Activated CD4-positive, alpha-beta T cell treated with anti-CD3 and anti-CD28 coated beads, Interleukin-10, Interleukin-2, amounts not matched to agents 100 ng/mL and 50 ng/mL, durations not matched to agents 16 hours and 8 hours (primary cell): ENCODE data around the gene WDR87.
"Not testable (repeated sequence)": the region's sequence is repeated elsewhere in the genome, so short reads cannot be mapped to it uniquely, and the experiment has no call there.

Source experiments
- DNase-seq: peaks from one replicate; pipeline ENCODE4 v3.0.0-alpha.2; 2020

WDR87 gene

DNA sequence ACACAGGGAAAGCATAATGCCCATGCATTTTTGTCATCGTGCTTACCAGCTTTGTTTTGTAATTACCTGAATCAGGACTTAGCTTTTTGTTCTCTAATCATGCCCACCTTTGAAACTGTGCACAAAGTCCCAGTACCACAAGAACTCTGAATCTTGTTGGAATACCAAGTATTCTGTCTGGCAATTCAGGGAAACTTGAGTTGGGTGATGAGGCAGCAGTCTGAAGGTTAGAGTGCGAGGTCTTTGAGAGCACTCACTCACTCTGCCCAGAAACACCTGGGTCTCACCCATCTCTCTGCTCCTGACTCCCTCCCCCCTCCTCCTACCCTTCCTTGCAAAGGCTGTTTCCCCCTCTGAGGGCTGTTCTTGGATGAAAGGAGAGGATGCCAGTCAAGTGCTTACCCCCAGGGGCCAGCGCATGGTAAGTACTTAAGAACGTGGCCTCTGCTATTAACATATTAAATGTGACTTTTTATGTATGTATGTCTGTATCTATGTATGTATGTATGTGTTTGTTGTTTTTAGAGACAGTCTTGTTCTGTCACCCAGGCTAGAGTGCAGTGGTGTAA, 23.0 kb upstream of the WDR87 start:
- DNase-seq = no peak

DNA sequence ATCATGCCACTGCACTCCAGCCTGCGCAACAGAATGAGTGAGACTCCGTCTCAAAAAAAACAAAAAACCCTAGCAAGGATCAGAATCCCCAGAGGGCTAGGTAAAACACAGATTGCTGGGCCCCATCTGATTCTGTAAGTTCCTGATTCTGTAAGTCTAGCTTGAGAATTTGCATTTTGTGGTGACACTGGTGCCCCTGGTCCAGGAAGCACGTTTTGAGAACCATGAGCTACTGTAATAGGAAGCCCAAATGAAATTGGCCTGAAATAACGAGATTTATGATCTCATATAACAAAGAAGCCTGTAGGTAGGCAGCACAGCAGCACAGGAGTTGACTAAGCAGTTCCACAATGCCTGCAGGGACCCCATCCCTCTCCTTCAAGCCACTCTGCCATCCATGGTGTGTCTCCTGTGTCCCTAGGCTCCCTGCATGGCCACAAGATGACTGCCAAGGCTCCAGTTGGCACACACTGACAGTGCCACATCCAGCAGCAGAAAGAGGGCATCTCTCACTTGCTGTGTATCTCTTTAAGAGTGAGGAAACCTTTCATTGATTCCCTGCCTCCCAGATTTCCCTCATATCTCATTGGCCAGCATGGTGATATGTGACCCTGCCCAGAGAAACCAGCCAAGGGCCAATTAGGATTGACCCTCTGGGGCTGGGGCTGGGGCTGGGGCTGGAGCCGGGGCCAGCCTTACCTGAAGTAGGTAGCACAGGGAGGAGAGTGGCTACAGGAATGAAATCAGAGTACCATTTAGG, 22.3 kb upstream of the WDR87 start:
- no peak for DNase-seq

DNA sequence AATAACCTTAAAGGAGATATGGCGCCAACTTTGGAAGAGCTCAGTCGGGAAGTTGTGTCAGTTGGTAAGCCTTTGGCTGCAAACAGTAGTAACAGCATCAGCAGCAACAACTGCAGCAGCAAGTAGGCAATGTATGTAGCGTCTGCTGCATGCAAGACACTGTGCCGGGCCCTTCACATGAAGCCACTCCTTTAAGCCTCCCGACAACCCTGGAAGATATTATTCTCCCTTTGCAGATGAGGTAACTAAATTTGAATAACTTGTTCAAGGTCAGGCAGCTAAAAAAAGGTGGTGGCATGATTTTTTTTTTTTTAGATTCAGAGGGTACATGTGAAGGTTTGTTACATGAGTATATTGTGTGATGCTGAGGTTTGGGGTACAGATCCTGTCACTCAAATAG, 20.3 kb upstream of the WDR87 start:
- DNase-seq = no peak

DNA sequence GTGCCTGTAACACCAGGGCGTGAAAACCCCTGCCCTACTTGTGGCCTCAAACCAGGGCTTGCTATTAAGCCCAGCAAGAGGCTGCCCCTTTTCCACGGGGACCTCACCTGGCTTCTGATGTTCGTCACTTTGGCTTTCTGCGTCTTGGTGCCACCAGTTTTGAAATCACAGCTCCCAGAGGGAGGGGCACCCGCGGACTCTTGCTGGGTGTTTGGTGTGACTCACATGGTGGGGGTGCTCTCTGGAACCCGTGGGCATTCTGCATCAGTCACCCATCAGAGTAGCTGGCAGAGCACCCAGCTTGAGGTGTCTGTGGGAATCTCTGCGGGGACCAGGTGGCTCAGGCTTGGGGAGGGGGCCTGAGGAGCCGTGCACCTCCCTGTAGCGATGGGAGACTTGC, 19.9 kb upstream of the WDR87 start:
- DNase-seq = no peak

DNA sequence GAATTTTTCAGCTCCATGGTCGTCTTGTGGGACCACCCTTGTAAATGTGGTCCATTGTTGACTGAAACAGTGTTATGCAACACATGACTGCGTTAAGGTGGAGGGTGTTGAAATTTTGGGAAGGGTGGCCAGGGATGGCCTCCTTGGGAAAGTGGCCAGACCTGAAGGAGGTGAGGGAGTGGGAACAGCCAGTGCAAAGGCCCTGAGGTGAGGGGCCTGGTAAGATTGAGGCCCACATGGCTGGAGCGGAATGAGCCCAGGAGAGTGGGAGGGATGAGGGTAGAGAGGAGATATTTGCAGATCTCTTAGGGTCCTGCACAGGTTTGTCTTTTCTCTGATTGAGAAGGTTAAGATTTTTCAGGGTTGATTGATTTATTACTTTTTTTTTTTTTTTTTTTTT, 18.8 kb upstream of the WDR87 start:
- no peak for DNase-seq

DNA sequence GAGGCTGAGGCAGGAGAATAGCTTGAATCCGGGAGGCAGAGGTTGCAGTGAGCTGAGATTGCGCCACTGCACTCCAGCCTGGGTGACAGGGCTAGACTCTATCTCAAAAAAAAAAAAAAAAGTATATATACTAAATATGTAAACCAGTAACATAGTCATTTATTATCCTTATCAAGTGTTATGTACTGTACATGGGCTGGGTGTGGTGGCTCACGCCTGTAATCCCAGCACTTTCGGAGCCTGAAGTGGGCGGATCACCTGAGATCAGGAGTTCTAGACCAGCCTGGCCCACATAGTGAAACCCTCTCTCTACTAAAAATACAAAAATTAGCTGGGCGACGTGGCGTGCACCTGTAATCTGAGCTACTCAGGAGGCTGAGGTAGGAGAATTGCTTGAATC, 18.2 kb upstream of the WDR87 start:
- not testable (repeated sequence) for DNase-seq

DNA sequence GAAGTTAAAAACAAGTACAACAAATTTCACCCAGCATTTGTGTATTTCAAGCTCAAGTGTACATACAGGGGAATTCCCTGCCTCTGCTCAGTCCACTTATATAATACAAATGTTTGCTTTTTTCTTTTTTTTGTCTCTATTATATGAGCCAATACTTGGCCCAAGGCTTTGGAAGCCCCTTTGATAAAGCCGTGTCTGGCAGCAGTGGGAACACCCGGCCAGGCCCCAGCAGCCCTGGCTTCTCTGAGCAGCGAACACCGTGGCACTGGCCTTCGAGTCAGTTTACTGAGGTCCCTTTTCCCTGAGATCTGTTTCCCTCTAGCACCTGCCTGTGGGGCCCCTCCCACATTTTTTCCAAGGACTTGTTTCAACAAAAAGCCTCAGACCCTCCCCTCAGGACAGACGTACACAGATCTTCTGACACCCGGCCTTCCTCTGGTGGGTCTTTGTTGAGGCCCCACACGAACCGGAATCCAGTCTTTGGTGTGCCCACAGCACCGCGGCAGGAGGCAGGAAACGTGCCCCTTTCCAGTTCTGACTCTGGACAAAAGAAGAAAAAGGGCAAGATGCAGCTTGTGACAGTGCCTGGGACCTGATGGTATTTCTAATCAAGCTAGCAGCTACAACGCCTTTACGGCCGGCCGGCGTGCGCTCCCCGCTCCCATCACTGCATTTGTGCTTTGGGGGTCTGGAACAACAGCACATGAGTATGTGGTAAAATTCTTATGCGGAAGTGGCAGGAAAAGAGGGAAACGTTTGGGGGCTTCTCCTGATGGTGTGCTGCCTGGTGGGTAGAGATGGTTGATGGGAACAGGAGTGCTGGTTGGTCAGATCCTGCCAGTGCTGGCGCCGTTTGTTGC, 14.4 kb upstream of the WDR87 start:
- no peak for DNase-seq

DNA sequence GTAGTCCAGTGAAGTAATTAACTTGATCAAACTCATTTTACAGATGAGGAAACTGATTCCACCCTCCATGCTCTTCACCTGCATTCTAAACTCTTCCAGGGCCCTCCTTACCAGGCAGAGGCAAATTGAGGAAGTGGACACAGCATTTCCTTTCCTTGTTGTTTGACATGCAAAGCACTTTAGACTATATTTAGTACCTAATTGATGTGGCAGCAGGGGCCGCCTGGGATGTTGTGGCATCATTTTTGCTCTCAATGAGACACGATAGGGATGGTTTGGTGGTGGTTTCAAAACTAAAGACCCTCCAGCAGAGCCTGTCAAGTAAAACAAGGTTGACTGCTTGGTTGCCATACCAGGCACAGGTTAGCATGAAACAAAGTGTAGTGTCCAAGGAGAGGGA, 8.5 kb upstream of the WDR87 start:
- no peak for DNase-seq

DNA sequence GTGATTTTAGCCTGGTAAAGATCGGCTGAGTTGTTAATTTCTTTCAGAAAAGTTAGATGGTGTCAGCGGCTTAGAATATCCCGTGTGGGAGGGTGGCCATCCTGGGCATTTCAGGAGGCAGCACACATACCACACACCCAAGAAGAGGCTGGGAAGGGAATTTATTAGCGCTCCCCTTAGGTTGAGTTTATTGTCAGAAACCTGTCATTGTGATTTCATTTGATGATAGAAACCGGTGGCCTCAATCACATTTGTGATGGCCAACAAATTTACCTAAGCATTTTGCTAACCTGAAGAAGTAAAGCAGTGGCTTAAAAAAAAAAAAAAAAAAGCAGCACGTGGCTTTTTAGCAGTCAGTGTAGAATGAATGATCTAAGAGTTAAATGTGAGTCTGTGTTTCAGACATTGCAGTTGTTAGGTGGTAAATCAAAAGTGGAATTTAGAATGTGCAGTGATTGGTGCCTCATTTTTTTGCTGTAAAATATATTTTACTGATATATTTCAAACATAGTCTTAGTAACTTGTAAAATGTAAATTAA, 3.3 kb upstream of the WDR87 start:
- no peak for DNase-seq

DNA sequence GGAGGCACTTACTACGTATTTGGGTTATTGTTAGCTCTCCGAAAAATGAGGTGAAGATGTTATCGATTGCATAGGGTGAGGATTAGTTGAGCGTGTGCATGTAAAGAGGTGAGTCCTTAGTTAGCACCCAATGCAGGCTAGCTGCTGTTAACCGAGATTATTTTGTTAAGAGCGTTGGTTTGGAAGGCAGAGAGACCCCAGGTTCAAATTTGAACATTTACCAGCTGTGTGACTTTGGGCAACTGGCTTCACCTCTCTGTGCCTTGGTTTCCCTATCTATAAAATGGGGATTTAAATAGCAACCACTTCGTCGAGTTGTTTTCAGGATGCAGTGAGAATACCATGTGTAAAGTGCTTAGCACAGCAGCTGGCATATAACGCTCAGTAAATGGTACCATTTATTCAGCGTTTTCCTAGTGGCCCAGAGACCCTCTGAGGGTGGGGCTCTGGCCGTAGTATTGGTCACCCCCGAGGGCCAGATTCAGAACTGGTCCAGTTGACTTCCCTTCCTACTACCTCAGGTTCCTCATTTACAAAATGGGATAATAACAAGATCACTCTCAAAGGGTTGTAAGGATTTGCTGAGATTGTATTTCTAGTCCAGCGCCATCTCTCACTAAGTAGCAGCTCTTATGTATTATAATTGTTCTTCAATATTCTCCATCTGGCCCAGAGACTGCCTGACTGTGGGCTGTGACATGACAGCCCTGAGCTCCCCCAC, 1.5 kb upstream of the WDR87 start:
- DNase-seq = no peak

DNA sequence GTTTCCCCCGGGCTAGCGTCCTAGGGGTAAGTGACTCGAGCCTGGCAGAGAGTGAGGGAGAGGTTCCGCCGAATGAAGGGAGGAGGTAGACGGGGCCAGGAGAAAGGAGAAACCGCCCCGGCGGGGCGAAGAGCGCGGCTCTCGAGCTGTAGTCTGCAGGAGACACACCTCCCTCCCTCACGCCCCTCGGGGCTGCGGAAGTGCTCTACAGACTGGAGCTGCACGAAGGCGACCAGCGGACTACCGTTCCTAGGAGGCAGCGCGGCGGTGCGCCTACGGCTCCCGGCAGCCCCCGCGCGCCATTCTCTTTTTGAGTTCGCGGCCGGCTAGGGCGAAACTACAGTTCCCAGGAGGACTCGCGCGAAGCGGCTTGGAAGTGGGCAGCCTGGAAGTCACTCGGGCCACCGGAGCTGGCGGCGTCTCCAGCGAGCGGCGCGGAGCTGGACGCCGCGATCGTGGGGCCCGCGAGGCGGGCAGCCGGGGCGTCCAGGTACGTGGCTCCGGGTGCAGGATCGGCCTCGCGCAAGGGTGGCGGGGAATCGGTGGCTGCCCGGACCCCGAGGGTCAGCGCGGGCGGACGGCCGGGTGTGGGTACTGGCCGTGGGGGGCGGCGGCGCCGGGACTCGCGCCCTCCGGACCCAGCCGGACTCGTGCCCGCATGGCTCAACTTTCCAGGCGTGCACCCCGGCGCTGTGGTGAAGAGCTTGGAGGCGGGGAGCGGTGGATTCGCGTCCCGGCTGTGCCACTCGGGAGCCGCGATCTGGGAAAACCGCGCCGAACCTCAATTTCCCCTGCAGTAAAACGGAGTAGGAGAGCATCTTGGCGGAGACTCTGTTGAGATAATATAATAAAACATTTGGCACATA, 708 bp upstream of the WDR87 start, which contains the start of gene SIPA1L3:
SIPA1L3 (plus strand) TSS at position 340 of the 866 bp plus-strand sequence. CDS start 174,358 bp downstream, outside the sequence.
- peak; percentile 96 for DNase-seq

DNA sequence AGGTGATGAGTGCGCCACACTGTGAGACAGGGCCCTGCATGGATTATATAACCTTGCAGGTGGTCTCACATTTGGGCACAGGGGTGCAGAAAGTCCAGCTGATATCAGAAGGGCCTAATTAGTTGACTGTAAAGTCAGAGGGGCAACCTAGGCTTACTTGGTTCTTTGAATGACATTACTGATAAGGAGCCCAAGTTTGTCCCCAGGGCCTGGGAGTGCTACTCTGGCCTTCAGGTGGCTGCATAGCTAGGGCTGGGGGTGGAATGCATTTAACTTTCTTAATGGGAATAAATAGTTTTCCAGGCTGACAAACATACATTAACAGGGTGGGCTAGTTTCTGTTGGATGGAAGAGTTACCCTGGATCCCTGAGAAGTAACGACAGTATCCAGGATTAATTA, 3.3 kb downstream of the WDR87 start:
- no peak for DNase-seq

DNA sequence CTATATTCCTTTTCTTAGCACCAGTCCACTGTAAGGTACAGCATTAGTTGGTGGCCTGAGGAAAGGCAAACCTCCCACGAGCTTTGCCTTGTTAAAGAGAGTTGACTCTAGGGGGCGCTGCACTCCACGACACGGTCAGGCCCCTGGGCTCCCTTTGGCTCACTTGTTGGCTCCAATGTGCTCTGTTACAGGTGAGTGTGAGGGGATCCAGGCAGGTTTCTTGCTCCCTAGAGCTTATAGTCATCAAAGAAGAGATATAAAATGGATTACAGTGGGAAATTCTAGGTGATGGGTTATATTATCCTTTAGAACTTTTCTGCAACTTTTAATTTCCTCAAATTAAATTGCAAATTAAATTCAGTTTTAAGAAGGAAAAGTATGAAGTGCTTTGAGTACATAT, 3.7 kb downstream of the WDR87 start:
- DNase-seq = peak; percentile 81

DNA sequence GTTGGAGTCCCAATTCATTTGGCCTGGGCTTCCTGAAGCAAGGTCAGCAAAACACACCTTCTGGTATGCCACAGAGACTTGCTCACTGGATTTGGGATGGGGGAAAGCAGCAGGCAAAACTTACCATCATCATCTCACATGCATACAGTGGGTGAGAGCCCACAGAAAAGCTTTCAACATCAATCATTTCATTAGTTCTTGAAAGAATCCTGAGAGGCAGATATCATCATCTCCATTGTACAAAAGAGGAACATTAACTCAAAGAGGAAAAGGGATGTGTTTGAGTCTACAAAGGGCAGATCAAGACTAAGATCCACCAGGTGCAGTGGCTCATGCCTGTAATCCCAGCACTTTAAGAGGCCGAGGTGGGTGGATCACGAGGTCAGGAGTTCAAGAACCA, 6.4 kb downstream of the WDR87 start:
- no peak for DNase-seq

DNA sequence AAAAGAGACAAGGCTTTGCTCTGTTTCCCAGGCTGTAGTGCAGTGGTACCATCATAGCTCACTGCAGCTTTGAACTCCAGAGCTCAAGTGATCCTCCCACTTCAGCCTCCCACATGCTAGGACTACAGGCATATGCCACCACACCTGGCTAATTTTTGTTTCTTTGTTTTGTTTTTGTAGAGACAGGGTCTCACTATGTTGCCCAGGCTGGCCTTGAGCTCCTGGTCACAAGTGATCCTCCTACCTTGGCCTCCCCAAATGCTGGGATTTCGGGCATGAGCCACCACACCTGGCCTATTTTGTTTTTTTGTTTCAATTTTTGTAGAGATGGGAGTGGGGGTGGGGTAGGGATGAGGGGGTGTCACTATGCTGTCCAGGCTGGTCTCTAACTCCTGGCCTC, 6.9 kb downstream of the WDR87 start:
- no peak for DNase-seq

DNA sequence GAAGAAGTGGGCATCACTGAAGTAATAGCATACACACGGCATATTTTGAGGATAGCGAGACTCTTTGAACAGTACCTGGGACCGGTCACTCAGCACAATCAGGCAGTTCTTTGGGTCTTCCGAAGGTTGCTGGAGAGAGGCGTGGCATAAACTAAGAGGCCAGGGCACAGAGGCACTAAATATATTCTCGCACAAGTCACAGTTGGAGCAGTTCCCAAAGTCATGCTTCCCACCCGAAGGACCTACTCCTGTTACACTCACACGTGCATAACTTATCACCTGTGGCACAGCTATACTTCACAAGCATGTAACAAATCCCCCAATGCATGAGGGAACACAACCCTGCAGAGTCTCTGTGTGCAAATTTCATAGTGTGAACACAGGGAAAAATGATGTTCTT, 10.2 kb downstream of the WDR87 start:
- no peak for DNase-seq

DNA sequence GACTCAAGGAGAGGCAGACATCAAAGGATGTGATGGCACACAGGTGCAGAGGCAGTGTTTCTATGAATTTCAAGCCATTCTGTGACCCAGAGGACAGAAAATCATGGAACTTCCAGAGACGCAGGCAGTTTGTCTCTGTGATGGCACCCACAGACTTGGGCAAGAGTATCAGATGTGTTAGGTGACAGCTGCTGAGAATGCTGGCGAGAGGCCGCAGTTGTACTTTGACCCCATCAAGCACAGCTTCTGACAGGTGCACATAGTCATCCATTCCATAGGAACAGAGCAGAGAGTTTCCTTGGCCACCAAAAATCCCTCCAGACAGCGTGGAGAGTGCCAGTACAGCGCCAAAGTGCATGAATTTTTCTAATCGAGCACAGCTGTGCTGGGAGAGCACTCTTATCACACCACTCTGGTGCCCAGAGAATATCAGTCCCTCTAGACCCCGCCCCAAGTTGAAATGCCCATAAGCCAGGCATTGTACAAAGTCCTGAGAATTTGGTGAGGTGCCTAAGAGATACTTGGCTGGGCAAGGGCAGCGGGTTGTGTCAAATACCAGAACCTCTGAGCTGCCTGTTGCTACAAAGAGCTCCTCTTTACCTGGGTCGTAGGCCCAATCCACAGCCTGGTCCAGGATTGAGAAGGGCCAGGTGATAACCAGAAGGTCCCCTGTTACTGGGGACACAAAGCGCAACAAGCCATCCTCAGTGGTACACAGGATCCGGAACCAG, 12.4 kb downstream of the WDR87 start:
- DNase-seq = no peak

DNA sequence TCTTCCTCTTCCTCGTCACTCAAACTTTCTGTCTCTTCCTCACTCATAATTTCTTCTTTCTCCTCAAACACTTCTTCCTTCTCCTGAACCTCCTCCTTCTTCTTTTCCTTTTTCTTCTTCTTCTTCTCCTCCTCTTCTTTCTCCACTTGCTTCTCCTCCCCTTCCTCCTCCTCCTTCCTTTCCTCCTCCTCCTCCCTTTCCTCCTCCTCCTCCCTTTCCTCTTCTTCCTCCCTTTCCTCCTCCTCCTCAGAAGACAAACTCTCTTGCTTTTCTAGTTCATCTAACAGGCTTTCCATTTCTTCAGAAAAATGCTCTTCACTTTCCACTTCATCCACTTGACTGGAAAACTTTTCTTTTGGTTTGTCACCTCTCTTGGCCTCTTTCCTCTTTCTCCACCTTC, 19.8 kb downstream of the WDR87 start:
- DNase-seq = no peak

DNA sequence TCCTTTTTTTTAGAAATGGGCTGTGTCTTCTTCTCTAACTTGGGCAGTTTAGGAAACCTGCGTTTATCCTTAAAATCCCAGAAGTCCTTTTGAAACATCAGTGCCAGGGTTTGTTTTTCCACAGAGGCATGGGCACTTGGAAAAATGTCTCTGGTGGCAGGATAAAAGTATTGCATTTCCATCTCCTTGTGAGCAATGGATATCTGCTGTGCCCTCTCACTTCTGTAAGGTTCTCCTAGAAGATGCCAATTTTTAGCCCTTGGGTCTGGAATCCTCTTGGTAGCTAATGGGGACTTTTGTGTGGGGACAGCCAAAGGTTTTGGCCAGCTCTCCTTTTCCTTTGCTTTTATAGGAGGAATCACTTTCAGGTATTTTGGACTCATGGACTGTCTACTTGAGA, 21.0 kb downstream of the WDR87 start:
- DNase-seq = no peak

DNA sequence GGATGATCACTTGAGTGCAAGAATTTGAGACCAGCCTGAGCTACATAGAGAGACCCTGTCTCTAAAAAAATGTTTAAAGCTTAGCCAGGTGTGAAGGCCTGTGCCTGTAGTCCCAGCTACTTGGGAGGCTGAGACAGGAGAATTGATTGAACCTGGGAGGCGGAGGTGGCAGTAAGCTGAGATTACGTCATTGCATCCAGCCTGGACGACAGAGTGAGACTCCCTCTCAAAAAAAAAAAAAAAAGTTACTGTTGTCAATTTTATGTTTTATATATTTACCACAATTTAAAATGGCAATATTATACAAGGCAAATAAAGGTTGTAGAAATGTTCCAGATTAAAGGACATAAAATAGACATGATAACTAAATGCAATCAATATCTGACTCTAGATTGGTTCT, 29.2 kb downstream of the WDR87 start:
- DNase-seq = no peak

DNA sequence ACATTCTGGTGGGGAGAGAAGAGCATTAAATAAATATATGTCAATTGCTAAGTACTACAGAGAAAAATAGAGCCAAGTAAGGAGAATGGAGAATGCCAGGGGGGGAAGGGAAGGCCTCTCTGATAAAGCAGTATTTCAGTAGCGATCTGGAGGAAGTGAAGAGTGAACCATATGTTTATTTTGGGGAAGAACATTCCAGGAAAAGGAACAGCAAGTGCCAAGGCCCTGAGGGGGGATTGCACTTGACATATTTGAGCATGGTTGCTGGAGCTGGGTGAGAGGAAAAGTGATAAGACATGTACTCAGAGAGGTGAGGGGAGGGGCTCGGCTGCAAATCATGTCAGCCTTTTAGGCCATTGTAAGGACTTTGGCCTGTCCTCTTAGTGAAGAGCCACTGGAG, 30.4 kb downstream of the WDR87 start:
- DNase-seq = no peak
